ENCODE measurements around the gene KLHL29.

The KLHL29 gene

DNA sequence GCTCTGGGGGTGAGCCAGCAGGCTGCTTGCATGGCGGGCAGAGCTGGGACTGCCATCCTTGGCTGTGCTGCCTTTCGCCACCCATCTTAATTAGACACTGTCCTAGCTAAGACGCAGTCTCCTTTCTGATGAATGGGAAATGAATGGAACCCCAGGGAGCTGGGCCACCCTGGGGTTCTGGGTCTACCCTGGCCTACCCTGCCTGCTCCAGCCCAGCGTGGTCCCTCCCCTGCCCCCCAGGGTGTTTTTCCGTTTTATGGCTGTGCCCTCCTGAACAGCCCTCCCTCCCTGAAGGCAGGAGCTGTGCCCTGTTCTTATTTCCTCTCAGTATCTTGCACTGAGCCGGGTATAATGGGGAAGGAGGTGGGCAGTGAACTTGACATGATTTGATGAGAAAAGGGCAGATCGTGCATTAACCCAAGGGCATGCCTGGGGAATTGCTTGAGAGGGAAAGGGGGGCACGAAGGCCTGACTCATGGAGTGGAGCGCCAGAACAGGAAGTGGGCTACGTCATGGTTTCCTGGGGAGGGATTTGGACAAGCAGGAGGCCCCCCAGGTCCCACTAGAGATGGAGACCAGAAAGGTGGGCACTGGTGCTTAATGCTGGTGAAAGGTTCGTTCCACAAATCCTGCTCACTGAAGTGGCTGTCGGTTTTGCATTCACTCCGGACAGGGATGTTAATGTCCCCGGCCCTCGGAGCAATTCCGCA lies 165.0 kb downstream of the KLHL29 start:
- Histone ChIP-seq H3K27ac (peak overlapping the region in 1 of 2 donors; percentile 51), H3K4me3 (no peak overlapping the region)
- DNase-seq (ENCODE audit: low spot score), result no peak
- no peak for TF ChIP-seq CTCF (IDR thresholded peaks at IDR 0.05)

DNA sequence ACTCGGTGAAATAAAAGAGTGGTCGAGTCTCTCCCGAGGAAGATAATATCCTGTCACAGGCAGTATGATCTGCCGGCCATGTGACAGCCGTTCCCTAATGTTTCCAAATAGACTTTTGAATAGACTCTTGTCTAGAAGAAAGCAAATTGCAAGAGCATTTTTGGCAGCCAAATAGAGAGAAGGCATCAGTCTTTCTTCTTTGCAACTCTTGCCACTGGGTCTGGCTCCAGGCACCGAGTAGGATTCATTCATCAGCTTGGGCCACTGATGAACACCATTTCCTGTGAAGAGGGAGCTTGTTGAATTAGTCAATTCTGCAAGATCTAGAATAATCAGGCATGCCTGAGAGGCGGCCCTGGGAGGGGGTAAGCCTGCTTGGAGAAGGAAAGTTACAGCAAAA lies 165.6 kb downstream of the KLHL29 start:
- DNase-seq (ENCODE audit: low spot score), result no peak
- Histone ChIP-seq H3K27ac (peak overlapping the region in 1 of 2 donors; percentile 51), H3K4me3 (no peak overlapping the region)
- no peak for TF ChIP-seq CTCF (IDR thresholded peaks at IDR 0.05)

DNA sequence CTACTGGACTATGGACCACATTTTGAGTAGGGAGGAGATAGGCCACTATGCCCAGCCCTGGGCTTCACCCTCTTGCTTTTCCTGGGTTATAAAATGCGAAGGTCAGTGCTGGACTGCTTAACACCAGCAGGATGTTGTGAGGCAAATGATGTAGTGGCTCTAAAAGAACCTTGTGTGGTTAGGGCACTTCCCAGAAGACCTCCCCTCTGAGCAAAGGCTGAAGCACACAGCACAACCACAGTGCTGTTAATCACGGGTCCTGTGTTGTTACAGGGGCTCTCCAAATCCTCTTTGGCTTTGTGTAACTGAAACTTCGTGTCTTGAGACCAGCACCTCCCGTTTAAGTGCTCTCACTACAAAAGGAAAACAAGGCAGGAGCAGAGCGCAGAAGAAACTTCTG lies 166.9 kb downstream of the KLHL29 start:
- TF ChIP-seq CTCF (IDR thresholded peaks at IDR 0.05), result no peak
- DNase-seq (ENCODE audit: low spot score), result no peak
- H3K27ac ChIP-seq, result no peak overlapping the region
- H3K4me3 ChIP-seq, result no peak overlapping the region

GRCh38 chr2:23553561-23553960 lies 168.6 kb downstream of the KLHL29 start:
- DNase-seq (ENCODE audit: low spot score), result no peak
- Histone ChIP-seq H3K4me3 (no peak overlapping the region), H3K27ac (peak overlapping the region; percentile 23 to 71)
- no peak for TF ChIP-seq CTCF (IDR thresholded peaks at IDR 0.05)

GRCh38 chr2:23554054-23554697 lies 169.2 kb downstream of the KLHL29 start:
- TF ChIP-seq CTCF (IDR thresholded peaks at IDR 0.05), result no peak
- no peak for DNase-seq (ENCODE audit: low spot score)
- peak overlapping the region; percentile 23 to 71 for H3K27ac ChIP-seq

GRCh38 chr2:23555944-23556343 lies 171.0 kb downstream of the KLHL29 start:
- Histone ChIP-seq H3K4me3 (no peak overlapping the region), H3K27ac (no peak overlapping the region)

More at GRCh38 chr2:23554054-23554697, 169.2 kb downstream of the KLHL29 start:
- H3K4me3 ChIP-seq, result no peak overlapping the region

More at GRCh38 chr2:23555944-23556343, 171.0 kb downstream of the KLHL29 start:
- no peak for TF ChIP-seq CTCF (IDR thresholded peaks at IDR 0.05)
- DNase-seq (ENCODE audit: low spot score), result no peak
